SK-N-SH treated with all-trans-retinoic acid at 6 μM for 48 hours (cell line): ENCODE results near the gene ARHGEF1.

ENCODE experiments used
- ATAC-seq: fragments of 200-7000 bp; cut with Tn5 transposase; 3 replicates; pipeline ENCODE4 v1.9.1; 2020; ENCODE audit warnings: mild to moderate bottlenecking, moderate library complexity
- ARNTL ChIP-seq: fragments of 450-650 bp; formaldehyde crosslinking; IDR thresholded peaks from 2 replicates; pipeline ENCODE4 v1.5.0; 2020; ENCODE audit warnings: low read depth, mild to moderate bottlenecking, moderate library complexity, borderline replicate concordance
- BACH2 ChIP-seq: fragments of 250-450 bp; sonication (Bioruptor Pico); IDR thresholded peaks from 2 replicates; pipeline ENCODE4 v1.9.0; 2021; ENCODE audit warnings: mild to moderate bottlenecking, borderline replicate concordance
- CSDC2 ChIP-seq: fragments of 250-450 bp; sonication (Bioruptor Pico); IDR thresholded peaks from 2 replicates; pipeline ENCODE4 v1.5.0; 2020; ENCODE audit warnings: mild to moderate bottlenecking, moderate library complexity
- CSRNP3 ChIP-seq: fragments of 250-450 bp; sonication (Bioruptor Pico); IDR thresholded peaks from 2 replicates; pipeline ENCODE4 v1.5.1; 2021; ENCODE audit warnings: mild to moderate bottlenecking, moderate library complexity
- ESRRG ChIP-seq: fragments of 250-450 bp; sonication (Bioruptor Pico); IDR thresholded peaks from 2 replicates; pipeline ENCODE4 v1.6.1; 2021; ENCODE audit warnings: mild to moderate bottlenecking
- GLIS3 ChIP-seq: fragments of 250-450 bp; sonication (Bioruptor Pico); IDR thresholded peaks from 2 replicates; pipeline ENCODE4 v1.5.0; 2020; ENCODE audit warnings: mild to moderate bottlenecking, moderate library complexity
- ISL1 ChIP-seq: fragments of 250-450 bp; sonication (Bioruptor Pico); IDR thresholded peaks from 2 replicates; pipeline ENCODE4 v2.1.2; 2022; ENCODE audit warnings: mild to moderate bottlenecking, moderate library complexity
- PATZ1 ChIP-seq: fragments of 250-450 bp; sonication (Bioruptor Pico); IDR thresholded peaks from 2 replicates; pipeline ENCODE4 v1.8.0; 2020; ENCODE audit warnings: mild to moderate bottlenecking, moderate library complexity, borderline replicate concordance
- PPARA ChIP-seq: fragments of 250-450 bp; sonication (Bioruptor Pico); IDR thresholded peaks from 2 replicates; pipeline ENCODE4 v1.5.0; 2020; ENCODE audit warnings: mild to moderate bottlenecking, borderline replicate concordance
- RARB ChIP-seq: fragments of 250-450 bp; sonication (Bioruptor Pico); IDR thresholded peaks from 2 replicates; pipeline ENCODE4 v1.8.0; 2021; ENCODE audit warnings: mild to moderate bottlenecking, moderate library complexity
- SNAI2 ChIP-seq: fragments of 250-450 bp; sonication (Bioruptor Pico); IDR thresholded peaks from 2 replicates; pipeline ENCODE4 v1.5.0; 2020; ENCODE audit warnings: mild to moderate bottlenecking, moderate library complexity
- TCF4 ChIP-seq: fragments of 250-450 bp; sonication (Bioruptor Pico); IDR thresholded peaks from 2 replicates; pipeline ENCODE4 v1.8.0; 2021; ENCODE audit warnings: mild to moderate bottlenecking, moderate library complexity, borderline replicate concordance
- TOX ChIP-seq: fragments of 250-450 bp; sonication (Bioruptor Pico); IDR thresholded peaks from 2 replicates; pipeline ENCODE4 v1.8.0; 2021; ENCODE audit warnings: mild to moderate bottlenecking, moderate library complexity, borderline replicate concordance
- TSHZ2 ChIP-seq: fragments of 250-450 bp; sonication (Bioruptor Pico); IDR thresholded peaks from 2 replicates; pipeline ENCODE4 v1.5.0; 2020; ENCODE audit warnings: mild to moderate bottlenecking, moderate library complexity
- ZFP3 ChIP-seq: fragments of 250-450 bp; sonication (Bioruptor Pico); IDR thresholded peaks from 2 replicates; pipeline ENCODE4 v1.5.0; 2020; ENCODE audit warnings: mild to moderate bottlenecking, moderate library complexity
- ZFP30 ChIP-seq: fragments of 450-650 bp; formaldehyde crosslinking; IDR thresholded peaks from 2 replicates; pipeline ENCODE4 v1.5.0; 2022; ENCODE audit warnings: mild to moderate bottlenecking, moderate library complexity
- ZNF565 ChIP-seq: fragments of 450-650 bp; formaldehyde crosslinking; conservative IDR thresholded peaks from 2 replicates; pipeline ENCODE4 v1.5.0; 2020; ENCODE audit warnings: low read depth, mild to moderate bottlenecking, moderate library complexity
- ZNF70 ChIP-seq: fragments of 450-650 bp; formaldehyde crosslinking; IDR thresholded peaks from 2 replicates; pipeline ENCODE4 v1.5.0; 2020; ENCODE audit warnings: mild to moderate bottlenecking, moderate library complexity
- ZNF8 ChIP-seq: fragments of 450-650 bp; formaldehyde crosslinking; IDR thresholded peaks from 2 replicates; pipeline ENCODE4 v1.5.0; 2020; ENCODE audit warnings: mild to moderate bottlenecking, moderate library complexity

The ARHGEF1 gene

GRCh38 chr19:41918095-41918494 lies 35.1 kb downstream of the ARHGEF1 start (continued):
- no peak for TF ChIP-seq CSRNP3 (CRISPR knock-in tag)

GRCh38 chr19:41918653-41919244 lies 35.8 kb downstream of the ARHGEF1 start:
- ATAC-seq = no peak
- TF ChIP-seq RARB (CRISPR knock-in tag) = no peak
- TF ChIP-seq TOX = no peak
- TF ChIP-seq ZFP30 (CRISPR knock-in tag) = no peak
- TF ChIP-seq CSRNP3 (CRISPR knock-in tag) = no peak
- TF ChIP-seq ZFP3 (CRISPR knock-in tag) = no peak
- TF ChIP-seq ZNF565 (CRISPR knock-in tag) = no peak
- TF ChIP-seq PATZ1 = no peak
- TF ChIP-seq TSHZ2 = no peak
- no peak for TF ChIP-seq SNAI2 (CRISPR knock-in tag)
- TF ChIP-seq PPARA (CRISPR knock-in tag) = no peak
- TF ChIP-seq ZNF8 = no peak
- TF ChIP-seq ISL1 (CRISPR knock-in tag) = no peak
- TF ChIP-seq ESRRG (CRISPR knock-in tag) = no peak
- no peak for TF ChIP-seq CSDC2
- no peak for TF ChIP-seq GLIS3
- no peak for TF ChIP-seq TCF4
- TF ChIP-seq BACH2 (CRISPR knock-in tag) = no peak
- TF ChIP-seq ARNTL (CRISPR knock-in tag) = no peak
- TF ChIP-seq ZNF70 (CRISPR knock-in tag) = no peak

GRCh38 chr19:41919948-41920712 lies 37.1 kb downstream of the ARHGEF1 start:
- TF ChIP-seq SNAI2 (CRISPR knock-in tag) = no peak
- TF ChIP-seq ESRRG (CRISPR knock-in tag) = no peak
- TF ChIP-seq ISL1 (CRISPR knock-in tag) = no peak
- TF ChIP-seq TSHZ2 = no peak
- TF ChIP-seq ARNTL (CRISPR knock-in tag) = no peak
- TF ChIP-seq RARB (CRISPR knock-in tag) = no peak
- no peak for TF ChIP-seq ZNF565 (CRISPR knock-in tag)
- no peak for TF ChIP-seq ZFP30 (CRISPR knock-in tag)
- no peak for TF ChIP-seq TOX
- no peak for ATAC-seq
